ENCODE results near the gene NTNG2.

The NTNG2 gene

GRCh38 chr9:132185073-132186009 lies 23.5 kb downstream of the NTNG2 start:
- H3K36me3 ChIP-seq (ENCODE audit: insufficient read depth, low read length) = no peaks in the 10 kb centered on the region
- H3K4me3 ChIP-seq (ENCODE audit: low read depth, low read length) = no peak overlapping the region
- H2AFZ ChIP-seq (ENCODE audit: low read length, unreplicated experiment) = no peak overlapping the region
- peaks cover 54% of the 10 kb centered on the region for H3K27me3 ChIP-seq (ENCODE audit: insufficient read depth, low read length)
- no peaks in the 10 kb centered on the region for H3K4me1 ChIP-seq (ENCODE audit: control insufficient read depth, insufficient read depth, low read length, unreplicated experiment)
- no peaks in the 10 kb centered on the region for H3K79me2 ChIP-seq (ENCODE audit: control insufficient read depth, insufficient read depth, low read length, unreplicated experiment)
- no peak overlapping the region for H3K27ac ChIP-seq (ENCODE audit: low read depth, low read length)

- Histone ChIP-seq H3K36me3 (ENCODE audit: insufficient read depth, low read length) (no peaks in the 10 kb centered on the region), H3K4me3 (ENCODE audit: low read depth, low read length) (no peak overlapping the region), H3K27ac (ENCODE audit: low read depth, low read length) (no peak overlapping the region), H2AFZ (ENCODE audit: low read length, unreplicated experiment) (no peak overlapping the region), H3K4me1 (ENCODE audit: control insufficient read depth, insufficient read depth, low read length, unreplicated experiment) (no peaks in the 10 kb centered on the region), H3K27me3 (ENCODE audit: insufficient read depth, low read length) (peaks cover 39% of the 10 kb centered on the region), H3K79me2 (ENCODE audit: control insufficient read depth, insufficient read depth, low read length, unreplicated experiment) (no peaks in the 10 kb centered on the region)
Measured at GRCh38 chr9:132187121-132187620, 25.3 kb downstream of the NTNG2 start.

GRCh38 chr9:132190966-132191365 lies 29.1 kb downstream of the NTNG2 start:
- Histone ChIP-seq H3K27me3 (ENCODE audit: insufficient read depth, low read length) (peaks cover 23% of the 10 kb centered on the region), H3K4me1 (ENCODE audit: control insufficient read depth, insufficient read depth, low read length, unreplicated experiment) (no peaks in the 10 kb centered on the region), H2AFZ (ENCODE audit: low read length, unreplicated experiment) (no peak overlapping the region), H3K4me3 (ENCODE audit: low read depth, low read length) (no peak overlapping the region), H3K79me2 (ENCODE audit: control insufficient read depth, insufficient read depth, low read length, unreplicated experiment) (no peaks in the 10 kb centered on the region), H3K36me3 (ENCODE audit: insufficient read depth, low read length) (no peaks in the 10 kb centered on the region), H3K27ac (ENCODE audit: low read depth, low read length) (no peak overlapping the region)

- H2AFZ ChIP-seq (ENCODE audit: low read length, unreplicated experiment) = no peak overlapping the region
- H3K4me3 ChIP-seq (ENCODE audit: low read depth, low read length) = no peak overlapping the region
- H3K36me3 ChIP-seq (ENCODE audit: insufficient read depth, low read length) = no peaks in the 10 kb centered on the region
- H3K79me2 ChIP-seq (ENCODE audit: control insufficient read depth, insufficient read depth, low read length, unreplicated experiment) = no peaks in the 10 kb centered on the region
- peaks cover 7% of the 10 kb centered on the region for H3K27me3 ChIP-seq (ENCODE audit: insufficient read depth, low read length)
- H3K27ac ChIP-seq (ENCODE audit: low read depth, low read length) = no peak overlapping the region
- H3K4me1 ChIP-seq (ENCODE audit: control insufficient read depth, insufficient read depth, low read length, unreplicated experiment) = no peaks in the 10 kb centered on the region
Measured at GRCh38 chr9:132192728-132193127, 30.9 kb downstream of the NTNG2 start.

DNA sequence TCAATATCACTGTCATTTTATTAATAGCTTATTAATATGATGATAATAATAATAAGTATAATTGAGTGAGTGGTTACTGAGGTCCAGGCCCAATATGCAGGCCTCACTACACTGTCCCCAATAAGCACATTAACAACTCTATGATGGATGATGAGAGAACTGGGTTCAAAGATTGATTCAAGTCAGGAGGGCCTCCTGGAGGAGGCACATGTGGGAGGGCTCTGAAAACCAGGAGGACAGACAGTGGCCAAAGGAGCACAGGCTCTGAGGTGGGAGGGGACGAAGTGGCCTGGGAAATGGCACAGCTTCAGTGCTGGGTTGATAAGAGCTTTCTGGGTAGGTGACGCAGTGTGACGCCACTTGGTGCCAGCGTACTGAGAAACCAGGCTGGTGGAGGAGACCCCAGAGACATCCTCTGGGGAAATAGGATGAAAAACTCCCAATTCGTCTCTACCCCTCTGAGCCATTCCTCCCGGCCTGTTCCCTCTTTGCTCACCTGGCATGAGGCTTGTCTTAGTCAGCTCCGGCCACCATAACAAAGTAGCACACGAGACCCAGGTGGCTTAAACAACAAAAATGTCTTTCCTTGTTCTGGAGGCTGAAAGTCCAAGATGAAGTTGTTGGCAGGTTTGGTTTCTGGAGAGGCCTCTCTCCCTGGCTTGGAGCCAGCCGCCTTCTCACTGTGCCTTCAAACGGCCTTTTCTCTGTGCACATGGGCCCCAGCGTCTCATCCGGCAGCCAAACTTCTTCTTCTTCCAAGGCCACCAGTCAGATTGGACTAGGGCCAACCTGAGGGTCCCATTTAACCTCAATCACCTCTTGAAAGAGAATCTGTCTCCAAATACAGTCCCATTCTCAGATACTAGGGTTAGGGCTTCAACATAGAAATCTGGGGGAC lies 31.6 kb downstream of the NTNG2 start:
- H3K79me2 ChIP-seq (ENCODE audit: control insufficient read depth, insufficient read depth, low read length, unreplicated experiment) = no peaks in the 10 kb centered on the region
- H3K27ac ChIP-seq (ENCODE audit: low read depth, low read length) = no peak overlapping the region
- H2AFZ ChIP-seq (ENCODE audit: low read length, unreplicated experiment) = no peak overlapping the region
- H3K4me3 ChIP-seq (ENCODE audit: low read depth, low read length) = no peak overlapping the region
- H3K4me1 ChIP-seq (ENCODE audit: control insufficient read depth, insufficient read depth, low read length, unreplicated experiment) = no peaks in the 10 kb centered on the region
- no peaks in the 10 kb centered on the region; the same call in 1 of the 2 replicates for H3K27me3 ChIP-seq (ENCODE audit: insufficient read depth, low read length)
- H3K36me3 ChIP-seq (ENCODE audit: insufficient read depth, low read length) = no peaks in the 10 kb centered on the region

DNA sequence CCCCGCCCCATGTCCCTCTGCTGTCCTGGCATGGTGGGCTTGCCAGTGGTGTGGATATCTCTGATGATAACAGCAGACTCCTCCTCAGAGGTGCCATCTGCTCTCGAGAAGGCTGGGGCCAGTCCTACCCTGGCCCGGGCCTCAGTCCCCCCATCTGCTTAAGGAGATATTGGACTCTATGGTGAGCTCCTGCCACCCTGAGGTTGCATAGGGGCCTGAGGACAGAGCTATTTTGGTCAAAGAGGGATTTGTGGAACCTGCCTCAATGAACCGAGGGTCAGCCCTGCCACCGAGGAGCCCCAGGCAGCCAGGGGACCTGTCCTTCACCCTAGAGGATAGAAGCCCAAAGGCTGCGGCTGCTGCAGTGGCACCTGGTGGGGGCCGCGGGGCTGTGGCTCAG lies 32.6 kb downstream of the NTNG2 start:
- no peaks in the 10 kb centered on the region; the same call in 1 of the 2 replicates for H3K27me3 ChIP-seq (ENCODE audit: insufficient read depth, low read length)
- H2AFZ ChIP-seq (ENCODE audit: low read length, unreplicated experiment) = no peak overlapping the region
- no peak overlapping the region for H3K27ac ChIP-seq (ENCODE audit: low read depth, low read length)
- no peaks in the 10 kb centered on the region for H3K36me3 ChIP-seq (ENCODE audit: insufficient read depth, low read length)
- no peaks in the 10 kb centered on the region for H3K79me2 ChIP-seq (ENCODE audit: control insufficient read depth, insufficient read depth, low read length, unreplicated experiment)
- no peaks in the 10 kb centered on the region for H3K4me1 ChIP-seq (ENCODE audit: control insufficient read depth, insufficient read depth, low read length, unreplicated experiment)
- H3K4me3 ChIP-seq (ENCODE audit: low read depth, low read length) = no peak overlapping the region

- H3K27me3 ChIP-seq (ENCODE audit: insufficient read depth, low read length) = peaks cover 24% of the 10 kb centered on the region
- H3K4me1 ChIP-seq (ENCODE audit: control insufficient read depth, insufficient read depth, low read length, unreplicated experiment) = no peaks in the 10 kb centered on the region
- H3K27ac ChIP-seq (ENCODE audit: low read depth, low read length) = no peak overlapping the region
- no peaks in the 10 kb centered on the region for H3K36me3 ChIP-seq (ENCODE audit: insufficient read depth, low read length)
- H2AFZ ChIP-seq (ENCODE audit: low read length, unreplicated experiment) = no peak overlapping the region
- H3K4me3 ChIP-seq (ENCODE audit: low read depth, low read length) = no peak overlapping the region
- no peaks in the 10 kb centered on the region for H3K79me2 ChIP-seq (ENCODE audit: control insufficient read depth, insufficient read depth, low read length, unreplicated experiment)
Measured at GRCh38 chr9:132197315-132197714, 35.5 kb downstream of the NTNG2 start.

DNA sequence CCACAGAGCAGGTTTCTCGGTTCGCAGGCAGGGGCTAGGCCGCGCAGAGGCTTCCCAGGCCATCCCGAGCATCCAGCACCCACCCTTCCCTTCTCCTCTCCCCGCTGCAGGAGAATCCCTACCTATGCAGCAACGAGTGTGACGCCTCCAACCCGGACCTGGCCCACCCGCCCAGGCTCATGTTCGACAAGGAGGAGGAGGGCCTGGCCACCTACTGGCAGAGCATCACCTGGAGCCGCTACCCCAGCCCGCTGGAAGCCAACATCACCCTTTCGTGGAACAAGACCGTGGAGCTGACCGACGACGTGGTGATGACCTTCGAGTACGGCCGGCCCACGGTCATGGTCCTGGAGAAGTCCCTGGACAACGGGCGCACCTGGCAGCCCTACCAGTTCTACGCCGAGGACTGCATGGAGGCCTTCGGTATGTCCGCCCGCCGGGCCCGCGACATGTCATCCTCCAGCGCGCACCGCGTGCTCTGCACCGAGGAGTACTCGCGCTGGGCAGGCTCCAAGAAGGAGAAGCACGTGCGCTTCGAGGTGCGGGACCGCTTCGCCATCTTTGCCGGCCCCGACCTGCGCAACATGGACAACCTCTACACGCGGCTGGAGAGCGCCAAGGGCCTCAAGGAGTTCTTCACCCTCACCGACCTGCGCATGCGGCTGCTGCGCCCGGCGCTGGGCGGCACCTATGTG lies 36.1 kb downstream of the NTNG2 start:
- H3K36me3 ChIP-seq (ENCODE audit: insufficient read depth, low read length) = no peaks in the 10 kb centered on the region
- no peaks in the 10 kb centered on the region for H3K79me2 ChIP-seq (ENCODE audit: control insufficient read depth, insufficient read depth, low read length, unreplicated experiment)
- no peaks in the 10 kb centered on the region for H3K4me1 ChIP-seq (ENCODE audit: control insufficient read depth, insufficient read depth, low read length, unreplicated experiment)
- H3K27me3 ChIP-seq (ENCODE audit: insufficient read depth, low read length) = peaks cover 30% of the 10 kb centered on the region
- no peak overlapping the region for H3K27ac ChIP-seq (ENCODE audit: low read depth, low read length)
- H2AFZ ChIP-seq (ENCODE audit: low read length, unreplicated experiment) = no peak overlapping the region
- no peak overlapping the region for H3K4me3 ChIP-seq (ENCODE audit: low read depth, low read length)

DNA sequence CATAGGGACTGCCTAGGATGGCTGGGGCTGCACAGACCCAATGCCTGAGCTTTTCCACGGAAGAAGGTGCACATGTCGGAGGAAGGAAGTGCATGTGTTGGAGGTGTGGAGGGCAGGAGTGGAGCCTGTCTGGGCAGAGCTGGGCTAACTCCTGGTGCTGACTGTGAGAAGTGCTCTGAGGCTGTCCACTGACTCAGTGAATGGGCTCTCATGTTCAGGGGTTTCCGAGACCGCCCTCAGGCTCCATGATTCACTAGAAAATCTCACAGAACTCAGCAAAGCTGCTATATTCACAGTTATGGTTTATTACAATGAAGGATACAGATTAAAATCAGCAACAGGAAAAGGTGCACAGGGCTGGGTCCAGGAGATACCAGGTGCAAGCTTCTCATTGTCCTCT lies 37.2 kb downstream of the NTNG2 start:
- H3K4me3 ChIP-seq (ENCODE audit: low read depth, low read length) = no peak overlapping the region
- H3K27me3 ChIP-seq (ENCODE audit: insufficient read depth, low read length) = peaks cover 39% of the 10 kb centered on the region
- no peaks in the 10 kb centered on the region for H3K36me3 ChIP-seq (ENCODE audit: insufficient read depth, low read length)
- no peak overlapping the region for H2AFZ ChIP-seq (ENCODE audit: low read length, unreplicated experiment)
- no peaks in the 10 kb centered on the region for H3K4me1 ChIP-seq (ENCODE audit: control insufficient read depth, insufficient read depth, low read length, unreplicated experiment)
- H3K27ac ChIP-seq (ENCODE audit: low read depth, low read length) = no peak overlapping the region
- no peaks in the 10 kb centered on the region for H3K79me2 ChIP-seq (ENCODE audit: control insufficient read depth, insufficient read depth, low read length, unreplicated experiment)

DNA sequence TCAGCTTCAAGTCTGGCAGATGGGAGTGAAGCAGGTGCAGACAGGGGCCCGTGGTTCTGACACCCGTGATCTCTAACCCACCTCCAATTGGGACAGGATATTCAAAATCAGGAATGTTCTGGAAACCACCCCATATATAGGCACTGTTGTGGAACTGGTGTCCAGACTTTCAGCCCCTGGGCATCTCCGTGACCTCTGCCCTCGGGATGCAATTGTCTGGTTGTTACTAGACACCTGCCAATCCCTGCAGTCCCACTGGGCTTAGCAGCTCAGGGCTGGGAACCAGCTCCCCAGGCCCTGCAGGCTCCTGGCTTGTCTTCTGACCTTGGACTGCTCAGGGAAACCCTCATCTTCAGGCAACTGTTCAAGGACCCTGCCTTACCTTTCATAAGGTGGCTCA lies 38.8 kb downstream of the NTNG2 start:
- Histone ChIP-seq H3K27ac (ENCODE audit: low read depth, low read length) (no peak overlapping the region), H3K36me3 (ENCODE audit: insufficient read depth, low read length) (no peaks in the 10 kb centered on the region), H3K4me3 (ENCODE audit: low read depth, low read length) (no peak overlapping the region), H3K79me2 (ENCODE audit: control insufficient read depth, insufficient read depth, low read length, unreplicated experiment) (no peaks in the 10 kb centered on the region), H3K27me3 (ENCODE audit: insufficient read depth, low read length) (peaks cover 52% of the 10 kb centered on the region), H3K4me1 (ENCODE audit: control insufficient read depth, insufficient read depth, low read length, unreplicated experiment) (no peaks in the 10 kb centered on the region), H2AFZ (ENCODE audit: low read length, unreplicated experiment) (no peak overlapping the region)
